Smooth muscle cell (in vitro differentiated cells): ENCODE measurements around the gene SP100. TPM values are rescaled to one million over a fixed set of nuclear protein-coding genes. Genes with fewer than 3 reads are reported as not detected.

Source experiments
- DNase-seq: peaks from one replicate; lab custom pipeline; 2025; ENCODE audit not compliant: unreplicated experiment; lab: John Stamatoyannopoulos, UW
- H2AFZ ChIP-seq: fragments of 200-600 bp; sonication (generic); 2 replicates; pipeline ENCODE4 v1.6.0; 2016; ENCODE audit warnings: antibody characterized with exemption, low read depth, mild to moderate bottlenecking
- H3F3A ChIP-seq: fragments of 200-600 bp; sonication (generic); 2 replicates; pipeline ENCODE4 v1.6.0; 2017; ENCODE audit warnings: antibody characterized with exemption, low read depth
- H3K27ac ChIP-seq: fragments of 200-600 bp; sonication (generic); 2 replicates; pipeline ENCODE4 v1.5.1; 2016; ENCODE audit warnings: low read depth, mild to moderate bottlenecking
- H3K27me3 ChIP-seq: fragments of 200-600 bp; sonication (generic); 2 replicates; pipeline ENCODE4 v1.6.1; 2016; ENCODE audit warnings: low read depth, mild to moderate bottlenecking
- H3K36me3 ChIP-seq: fragments of 200-600 bp; sonication (generic); 2 replicates; pipeline ENCODE4 v1.5.1; 2016; ENCODE audit warnings: low read depth
- H3K4me1 ChIP-seq: fragments of 200-600 bp; sonication (generic); 2 replicates; pipeline ENCODE4 v1.5.1; 2016; ENCODE audit warnings: low read depth
- H3K4me2 ChIP-seq: fragments of 200-600 bp; sonication (generic); 2 replicates; pipeline ENCODE4 v1.6.0; 2016; ENCODE audit warnings: mild to moderate bottlenecking
- H3K4me3 ChIP-seq: fragments of 200-600 bp; sonication (generic); 2 replicates; pipeline ENCODE4 v1.5.1; 2016; ENCODE audit warnings: mild to moderate bottlenecking
- H3K79me2 ChIP-seq: fragments of 200-600 bp; sonication (generic); 2 replicates; pipeline ENCODE4 v1.6.0; 2016; ENCODE audit warnings: low read depth, mild to moderate bottlenecking
- H3K9ac ChIP-seq: fragments of 200-600 bp; sonication (generic); 2 replicates; pipeline ENCODE4 v1.6.0; 2016; ENCODE audit warnings: low read depth
- H3K9me3 ChIP-seq: fragments of 200-600 bp; sonication (generic); replicated peaks from 2 replicates; pipeline ENCODE4 v1.5.1; 2016; ENCODE audit warnings: low read depth
- H4K20me1 ChIP-seq: fragments of 200-600 bp; sonication (generic); 2 replicates; pipeline ENCODE4 v1.6.0; 2016; ENCODE audit warnings: low read depth
- CTCF ChIP-seq: fragments of 200-600 bp; sonication (generic); IDR thresholded peaks from 2 replicates; pipeline ENCODE4 v1.5.1; 2017; ENCODE audit warnings: borderline replicate concordance, mild to moderate bottlenecking, antibody characterized with exemption; ENCODE audit not compliant: insufficient read depth, poor library complexity, severe bottlenecking
- WGBS: methylation state at CpG from one replicate; pipeline ENCODE4 v1.1.7; 2016; ENCODE audit warnings: low lambda C conversion rate; 5-methylcytosine and 5-hydroxymethylcytosine counted together
- polyA plus RNA-seq: library from polyadenylated mRNA; unstranded; fragments of >200 nt; fragmentation: Nextera tagmentation; extraction: Ambion mirVana; gene quantifications from 2 replicates; pipeline ENCODE4 v1.2.1, GENCODE V29; 2016
- total RNA-seq: library from RNA; depleted of rRNA; stranded (reverse); fragments of >200 nt; gene quantifications from 2 replicates; pipeline ENCODE4 v1.2.3, GENCODE V29; 2014

The SP100 gene
- total RNA-seq (14.6 and 15.5 TPM in 2 replicates), polyA plus RNA-seq (9.5 and 14.7 TPM in 2 replicates)

GRCh38 chr2:230416061-230416721 is at the start of gene SP100:
Gene SP100 (plus strand): TSS chr2:230416201. CDS start chr2:230416297, 96 bp downstream.
- no peaks in the 10 kb centered on the region for H3K79me2 ChIP-seq
- H3K4me1 ChIP-seq: no peaks in the 10 kb centered on the region
- no peaks in the 10 kb centered on the region for H3K9me3 ChIP-seq
- TF ChIP-seq CTCF: no peak
- H3K27ac ChIP-seq: peak within 1 kb of the TSS; percentile 59
- no peaks in the 10 kb centered on the region for H3F3A ChIP-seq
- peak within 1 kb of the TSS; percentile 51 for H3K9ac ChIP-seq
- H2AFZ ChIP-seq: peak within 1 kb of the TSS; percentile 99
- 41% methylated on average over 12 of the region's 12 CpGs for WGBS
- DNase-seq: peak; percentile 8
- H3K27me3 ChIP-seq: no peaks in the 10 kb centered on the region
- no peaks in the 10 kb centered on the region for H4K20me1 ChIP-seq
- H3K4me2 ChIP-seq: peak within 1 kb of the TSS; percentile 78
- H3K4me3 ChIP-seq: peak within 1 kb of the TSS; percentile 48
- no peaks in the 10 kb centered on the region for H3K36me3 ChIP-seq

- no peaks in the 10 kb centered on the region for H3F3A ChIP-seq
- no peak overlapping the region for H2AFZ ChIP-seq
- DNase-seq: no peak
- H3K36me3 ChIP-seq: no peaks in the 10 kb centered on the region
- no peaks in the 10 kb centered on the region for H3K79me2 ChIP-seq
- H3K4me2 ChIP-seq: no peak overlapping the region
- TF ChIP-seq CTCF: no peak
- no peak overlapping the region for H3K27ac ChIP-seq
- no peaks in the 10 kb centered on the region for H3K4me1 ChIP-seq
- H3K4me3 ChIP-seq: no peak overlapping the region
- 88% methylated on average over 2 of the region's 2 CpGs for WGBS
- no peaks in the 10 kb centered on the region for H3K27me3 ChIP-seq
- H3K9ac ChIP-seq: no peak overlapping the region
- H4K20me1 ChIP-seq: no peaks in the 10 kb centered on the region
- H3K9me3 ChIP-seq: no peaks in the 10 kb centered on the region
These were observed 33.9 kb upstream of the SP100 start for GRCh38 chr2:230382108-230382507.

GRCh38 chr2:230383453-230383852 is 32.5 kb upstream of the SP100 start:
- no peaks in the 10 kb centered on the region for H3F3A ChIP-seq
- no peak overlapping the region for H2AFZ ChIP-seq
- DNase-seq: no peak
- no peaks in the 10 kb centered on the region for H3K27me3 ChIP-seq
- no peaks in the 10 kb centered on the region for H3K4me1 ChIP-seq
- no peak overlapping the region for H3K4me2 ChIP-seq
- TF ChIP-seq CTCF: no peak
- H3K9ac ChIP-seq: no peak overlapping the region
- no peak overlapping the region for H3K4me3 ChIP-seq
- H3K9me3 ChIP-seq: no peaks in the 10 kb centered on the region
- no peaks in the 10 kb centered on the region for H3K79me2 ChIP-seq
- 86% methylated on average over 5 of the region's 5 CpGs for WGBS
- no peaks in the 10 kb centered on the region for H3K36me3 ChIP-seq
- no peak overlapping the region for H3K27ac ChIP-seq
- no peaks in the 10 kb centered on the region for H4K20me1 ChIP-seq

GRCh38 chr2:230384986-230385385 is 31.0 kb upstream of the SP100 start:
- 81% methylated on average over 6 of the region's 6 CpGs for WGBS
- H3K9me3 ChIP-seq: no peaks in the 10 kb centered on the region
- no peak overlapping the region for H3K4me2 ChIP-seq
- no peak overlapping the region for H2AFZ ChIP-seq
- H3K27me3 ChIP-seq: no peaks in the 10 kb centered on the region
- H3K4me3 ChIP-seq: no peak overlapping the region
- TF ChIP-seq CTCF: no peak
- no peaks in the 10 kb centered on the region for H3F3A ChIP-seq
- H3K36me3 ChIP-seq: no peaks in the 10 kb centered on the region
- H3K4me1 ChIP-seq: no peaks in the 10 kb centered on the region
- H3K27ac ChIP-seq: no peak overlapping the region
- no peak overlapping the region for H3K9ac ChIP-seq
- no peak for DNase-seq
- no peaks in the 10 kb centered on the region for H3K79me2 ChIP-seq
- no peaks in the 10 kb centered on the region for H4K20me1 ChIP-seq
